ENCODE measurements around the gene IFNGR2.
"Not testable (repeated sequence)": the region's sequence is repeated elsewhere in the genome, so short reads cannot be mapped to it uniquely, and the experiment has no call there.

Gene IFNGR2

GRCh38 chr21:33403786-33404585, 773 bp downstream of the IFNGR2 start:
- DNase-seq = peak; percentile 14 to 24

GRCh38 chr21:33406493-33406892, 3.3 kb downstream of the IFNGR2 start:
- DNase-seq = no peak

GRCh38 chr21:33411949-33412430, 8.8 kb downstream of the IFNGR2 start:
- DNase-seq = no peak

- not testable (repeated sequence) for DNase-seq
Measured at GRCh38 chr21:33412439-33412831, 9.2 kb downstream of the IFNGR2 start.

GRCh38 chr21:33412832-33413519, 9.8 kb downstream of the IFNGR2 start:
- DNase-seq = no peak

GRCh38 chr21:33414068-33414467, 10.9 kb downstream of the IFNGR2 start:
- DNase-seq = no peak

- DNase-seq = no peak
Measured at GRCh38 chr21:33414926-33415325, 11.7 kb downstream of the IFNGR2 start.

- no peak for DNase-seq
Measured at GRCh38 chr21:33418691-33419090, 15.5 kb downstream of the IFNGR2 start.

- no peak for DNase-seq
Measured at GRCh38 chr21:33419538-33420123, 16.4 kb downstream of the IFNGR2 start.

GRCh38 chr21:33421713-33422393, 18.6 kb downstream of the IFNGR2 start:
- DNase-seq = no peak

GRCh38 chr21:33424214-33424613, 21.0 kb downstream of the IFNGR2 start:
- no peak for DNase-seq

- no peak for DNase-seq
Measured at GRCh38 chr21:33425825-33426224, 22.6 kb downstream of the IFNGR2 start.

GRCh38 chr21:33427051-33427450, 23.8 kb downstream of the IFNGR2 start:
- DNase-seq = no peak

GRCh38 chr21:33428669-33429068, 25.5 kb downstream of the IFNGR2 start:
- no peak for DNase-seq

GRCh38 chr21:33430858-33431257, 27.6 kb downstream of the IFNGR2 start:
- DNase-seq = no peak

- DNase-seq = no peak
Measured at GRCh38 chr21:33432496-33432895, 29.3 kb downstream of the IFNGR2 start.

GRCh38 chr21:33433001-33433400, 29.8 kb downstream of the IFNGR2 start:
- no peak for DNase-seq

GRCh38 chr21:33433425-33434114, 30.4 kb downstream of the IFNGR2 start:
- DNase-seq = peak; percentile 8 to 49

GRCh38 chr21:33434770-33435360, 31.7 kb downstream of the IFNGR2 start:
- peak; percentile 29 to 33 for DNase-seq

GRCh38 chr21:33437140-33437539, 33.9 kb downstream of the IFNGR2 start:
- DNase-seq = no peak

GRCh38 chr21:33441489-33442477, 38.6 kb downstream of the IFNGR2 start:
- DNase-seq = peak in 1 of 2 donors; percentile 62

Measured in CD4-positive, alpha-beta T cell treated with Interleukin-4 for 1 hour (primary cell).